VCaP (cell line): Measurements from ENCODE around the gene IL13RA1.
"Not testable (repeated sequence)": the region's sequence is repeated elsewhere in the genome, so short reads cannot be mapped to it uniquely, and the experiment has no call there.

ENCODE experiments used
- H3K27ac ChIP-seq: fragments of 450-650 bp; 2 replicates; pipeline ENCODE4 v1.5.1; 2017
- CTCF ChIP-seq: fragments of 450-650 bp; conservative IDR thresholded peaks from 2 replicates; pipeline ENCODE4 v1.5.1; 2017; ENCODE audit warnings: mild to moderate bottlenecking, moderate library complexity

IL13RA1 gene

GRCh38 chrX:118795528-118796280 lies 68.3 kb downstream of the IL13RA1 start:
- no peak overlapping the region for H3K27ac ChIP-seq
- no peak for TF ChIP-seq CTCF

- no peak for TF ChIP-seq CTCF
- no peak overlapping the region for H3K27ac ChIP-seq
Observed at GRCh38 chrX:118802857-118803256, 75.5 kb downstream of the IL13RA1 start.

- peak; percentile 60 for TF ChIP-seq CTCF
- no peak overlapping the region for H3K27ac ChIP-seq
Observed at GRCh38 chrX:118807151-118808017, 80.0 kb downstream of the IL13RA1 start.

- not testable (repeated sequence) for H3K27ac ChIP-seq
Observed at GRCh38 chrX:118817257-118817656, 89.9 kb downstream of the IL13RA1 start.

- TF ChIP-seq CTCF = no peak
Observed at GRCh38 chrX:118823263-118824172, 96.1 kb downstream of the IL13RA1 start, which contains the start of gene ZCCHC12. TSS of gene ZCCHC12 (plus strand) at chrX:118823824. CDS start at chrX:118825245, 1,421 bp downstream.

GRCh38 chrX:118824173-118824730 lies 96.8 kb downstream of the IL13RA1 start:
- no peak for TF ChIP-seq CTCF

More at GRCh38 chrX:118823263-118824172, 96.1 kb downstream of the IL13RA1 start, which contains the start of gene ZCCHC12:
- H3K27ac ChIP-seq = no peak within 1 kb of the TSS

GRCh38 chrX:118825227-118825626 lies 97.8 kb downstream of the IL13RA1 start:
- TF ChIP-seq CTCF = no peak
- H3K27ac ChIP-seq = no peak overlapping the region

More at GRCh38 chrX:118824173-118824730, 96.8 kb downstream of the IL13RA1 start:
- no peak overlapping the region for H3K27ac ChIP-seq
